IPS DF 4.7 (cell line): ENCODE measurements around the gene SLC35F2.
"Not testable (repeated sequence)": the region's sequence is repeated elsewhere in the genome, so short reads cannot be mapped to it uniquely, and the experiment has no call there.

Source experiments
- DNase-seq: peaks from one replicate; pipeline ENCODE4 v3.0.0-alpha.2; 2013; ENCODE audit warnings: low spot score; ENCODE audit errors: extremely low read depth

SLC35F2 gene

GRCh38 chr11:107791343-107792048 lies 67.1 kb downstream of the SLC35F2 start:
- no peak for DNase-seq

GRCh38 chr11:107789767-107790166 lies 68.8 kb downstream of the SLC35F2 start:
- no peak for DNase-seq

- DNase-seq = no peak
Measured at GRCh38 chr11:107787733-107788132, 70.9 kb downstream of the SLC35F2 start.

- no peak for DNase-seq
Measured at GRCh38 chr11:107785401-107785800, 73.2 kb downstream of the SLC35F2 start.

GRCh38 chr11:107783121-107783520 lies 75.5 kb downstream of the SLC35F2 start:
- no peak for DNase-seq

- no peak for DNase-seq
Measured at GRCh38 chr11:107780775-107781174, 77.8 kb downstream of the SLC35F2 start.

- DNase-seq = no peak
Measured at GRCh38 chr11:107780136-107780535, 78.5 kb downstream of the SLC35F2 start.

GRCh38 chr11:107778839-107779517 lies 79.6 kb downstream of the SLC35F2 start:
- no peak for DNase-seq

GRCh38 chr11:107777110-107777509 lies 81.5 kb downstream of the SLC35F2 start:
- no peak for DNase-seq

- no peak for DNase-seq
Measured at GRCh38 chr11:107776062-107776461, 82.5 kb downstream of the SLC35F2 start.

- no peak for DNase-seq
Measured at GRCh38 chr11:107770551-107770951, 88.0 kb downstream of the SLC35F2 start.

- DNase-seq = no peak
Measured at GRCh38 chr11:107769189-107769588, 89.4 kb downstream of the SLC35F2 start.

GRCh38 chr11:107758719-107759355 lies 99.8 kb downstream of the SLC35F2 start:
- DNase-seq = not testable (repeated sequence)

- no peak for DNase-seq
Measured at GRCh38 chr11:107757661-107758060, 100.9 kb downstream of the SLC35F2 start.

GRCh38 chr11:107756553-107756952 lies 102.0 kb downstream of the SLC35F2 start:
- no peak for DNase-seq

- no peak for DNase-seq
Measured at GRCh38 chr11:107752949-107753822, 105.4 kb downstream of the SLC35F2 start.

- no peak for DNase-seq
Measured at GRCh38 chr11:107752508-107752907, 106.1 kb downstream of the SLC35F2 start.

- no peak for DNase-seq
Measured at GRCh38 chr11:107751082-107751481, 107.5 kb downstream of the SLC35F2 start.

GRCh38 chr11:107750313-107750712 lies 108.3 kb downstream of the SLC35F2 start:
- DNase-seq = no peak

- DNase-seq = no peak
Measured at GRCh38 chr11:107747622-107748021, 111.0 kb downstream of the SLC35F2 start.

GRCh38 chr11:107744736-107745135 lies 113.9 kb downstream of the SLC35F2 start:
- DNase-seq = no peak

- DNase-seq = no peak
Measured at GRCh38 chr11:107743191-107743590, 115.4 kb downstream of the SLC35F2 start.
